PFSK-1 (cell line): Measurements from ENCODE around the gene FMN1.

Experiments
- FOXP2 ChIP-seq: optimal IDR thresholded peaks from 2 replicates; pipeline ENCODE3; 2011; ENCODE audit warnings: borderline replicate concordance, control low read depth, inconsistent platforms; ENCODE audit not compliant: insufficient read depth; ENCODE audit errors: extremely low read length, extremely low read depth
- POLR2AphosphoS5 ChIP-seq: IDR thresholded peaks from 2 replicates; pipeline ENCODE4 v1.6.1; 2012; ENCODE audit warnings: low read depth, mild to moderate bottlenecking, control low read depth, low read length, moderate library complexity
- REST ChIP-seq, 2 experiments: IDR thresholded peaks; 2 replicates each; pipeline versions ENCODE4 v1.6.1 to v1.8.0; 2011 to 2012; ENCODE audit warnings: low read depth in 2 of 2, low read length in 2 of 2, control low read depth in 1 of 2, inconsistent platforms in 1 of 2, mild to moderate bottlenecking in 1 of 2, moderate library complexity in 1 of 2; ENCODE audit not compliant: insufficient read depth in 1 of 2
- SIN3A ChIP-seq: IDR thresholded peaks from 2 replicates; pipeline ENCODE4 v1.6.1; 2012; ENCODE audit warnings: mild to moderate bottlenecking, low read length, moderate library complexity, borderline replicate concordance; ENCODE audit not compliant: insufficient read depth
- TAF1 ChIP-seq: IDR thresholded peaks from 2 replicates; pipeline ENCODE4 v1.6.1; 2012; ENCODE audit warnings: low read length, control low read depth, borderline replicate concordance; ENCODE audit not compliant: insufficient read depth

Gene FMN1

DNA sequence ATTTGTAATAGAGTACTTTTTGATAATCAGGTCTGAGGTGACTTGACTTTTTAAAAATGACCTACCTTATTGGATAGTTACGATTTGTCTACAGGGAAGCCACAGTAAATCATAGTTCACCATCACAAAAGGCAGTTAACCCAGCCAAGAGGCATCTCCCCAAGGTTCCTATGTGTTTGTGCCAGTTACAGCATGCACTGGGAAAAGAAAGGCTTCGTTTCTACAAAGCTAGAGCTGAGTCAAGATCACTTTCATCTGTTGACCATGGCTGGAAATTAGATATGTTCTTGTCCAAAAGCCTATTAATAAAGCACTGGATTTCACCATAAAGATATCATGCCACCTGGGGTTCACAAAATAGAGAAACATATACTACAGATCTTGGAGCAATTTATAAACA, 336.8 kb downstream of the FMN1 start:
- TF ChIP-seq TAF1, result no peak
- TF ChIP-seq FOXP2, result no peak
- no peak for TF ChIP-seq SIN3A
- TF ChIP-seq POLR2AphosphoS5, result no peak
- no peak for TF ChIP-seq REST (IDR thresholded peaks at IDR 0.05; ENCODE audit: insufficient read depth in 1 of 2, low read depth in 2 of 2, low read length in 2 of 2)

DNA sequence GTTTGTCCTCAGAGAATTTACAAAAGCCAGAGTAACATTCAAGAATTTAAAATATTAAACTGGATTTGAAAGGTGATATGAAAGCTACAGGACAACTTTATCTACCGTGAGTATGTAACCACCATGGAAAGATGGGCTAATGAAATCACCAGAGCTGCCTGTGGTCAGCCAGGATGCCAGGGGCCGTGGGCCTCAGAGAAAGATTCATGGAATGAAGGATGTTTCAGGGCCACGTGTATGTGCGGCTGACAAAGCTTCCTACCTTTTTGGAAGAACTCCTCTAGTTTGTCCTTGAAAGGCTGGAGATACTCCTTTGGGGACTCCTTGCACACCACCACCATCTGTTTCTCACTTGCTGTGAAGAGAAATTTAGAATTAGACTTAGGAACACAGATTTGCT, 337.8 kb downstream of the FMN1 start:
- no peak for TF ChIP-seq POLR2AphosphoS5
- TF ChIP-seq TAF1, result no peak
- TF ChIP-seq REST (IDR thresholded peaks at IDR 0.05; ENCODE audit: insufficient read depth in 1 of 2, low read depth in 2 of 2, low read length in 2 of 2), result no peak
- TF ChIP-seq FOXP2, result no peak
- TF ChIP-seq SIN3A, result no peak

GRCh38 chr15:32855942-32856341, 338.6 kb downstream of the FMN1 start:
- TF ChIP-seq FOXP2 (no peak), POLR2AphosphoS5 (no peak), SIN3A (no peak)

GRCh38 chr15:32853592-32853991, 340.9 kb downstream of the FMN1 start:
- TF ChIP-seq TAF1 (no peak), FOXP2 (no peak), REST (IDR thresholded peaks at IDR 0.05; ENCODE audit: insufficient read depth in 1 of 2, low read depth in 2 of 2, low read length in 2 of 2) (no peak), POLR2AphosphoS5 (no peak), SIN3A (no peak)

GRCh38 chr15:32852771-32853170, 341.7 kb downstream of the FMN1 start:
- TF ChIP-seq TAF1 (no peak), FOXP2 (no peak), REST (IDR thresholded peaks at IDR 0.05; ENCODE audit: insufficient read depth in 1 of 2, low read depth in 2 of 2, low read length in 2 of 2) (no peak), POLR2AphosphoS5 (no peak), SIN3A (no peak)
